ENCODE results near the gene LEPR. TPM values are rescaled to one million over a fixed set of nuclear protein-coding genes. Genes with fewer than 3 reads are reported as not detected.

LEPR gene
- total and polyA plus RNA-seq, 2 donors (not counting 3 experiments of a cell fraction or from before 2014, with no cell fraction given): 11.1 to 18.7 TPM

DNA sequence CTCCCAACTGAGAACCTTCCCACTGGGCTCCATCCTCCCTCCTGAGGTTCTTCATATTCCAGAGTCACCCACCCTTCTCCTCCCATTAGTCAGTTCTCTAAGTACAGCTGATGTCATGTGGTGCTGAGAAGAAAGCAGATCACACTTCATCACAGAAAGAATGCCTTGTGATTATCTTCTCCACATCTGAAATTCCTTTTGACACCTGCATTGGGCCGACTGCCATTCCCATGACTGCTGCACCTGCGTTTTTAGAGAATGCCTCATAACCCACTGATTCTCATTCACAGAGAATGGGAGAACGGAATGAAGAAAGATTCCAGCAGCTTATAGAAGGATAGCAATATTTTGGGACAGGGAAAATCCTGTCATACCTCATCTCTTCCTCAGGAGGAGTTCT, 14.3 kb downstream of the LEPR start:
- no TSS peak for BruUV-seq (replicated peaks)
- Histone ChIP-seq H3K4me3 (replicated peaks in 1 of 3; ENCODE audit: insufficient read depth in 1 of 3, low read depth in 1 of 3, low read length in 3 of 3) (no peak overlapping the region), H3K79me2 (ENCODE audit: control insufficient read depth, insufficient read depth, low read length) (peaks cover 12% of the 10 kb centered on the region), H3K27me3 (ENCODE audit: control insufficient read depth in 2 of 2, insufficient read depth in 2 of 2, low read length in 2 of 2) (no peaks in the 10 kb centered on the region), H4K20me1 (replicated peaks; ENCODE audit: control insufficient read depth, extremely low read depth, insufficient read depth, low read length) (no peaks in the 10 kb centered on the region), H3K4me1 (ENCODE audit: control insufficient read depth, extremely low read depth, insufficient read depth, low read length) (peaks cover 21% of the 10 kb centered on the region), H2AFZ (ENCODE audit: low read depth, low read length) (no peak overlapping the region), H3K36me3 (ENCODE audit: control insufficient read depth in 2 of 2, extremely low read depth in 1 of 2, insufficient read depth in 2 of 2, low read length in 2 of 2) (peaks cover 5 to 20% of the 10 kb centered on the region in 2 experiments), H3K4me2 (ENCODE audit: insufficient read depth, low read length) (no peak overlapping the region), H3K27ac (ENCODE audit: insufficient read depth, low read depth, low read length) (no peak overlapping the region), H3K9me3 (replicated peaks; ENCODE audit: control insufficient read depth, insufficient read depth, low read length) (no peaks in the 10 kb centered on the region), H3K9ac (replicated peaks; ENCODE audit: extremely low read depth, insufficient read depth, low read length) (no peak overlapping the region), H3K9me1 (replicated peaks; ENCODE audit: control insufficient read depth, extremely low read depth, insufficient read depth, low read length) (no peaks in the 10 kb centered on the region)
- dilution Hi-C loops (cut with MboI; ENCODE audit: extremely low pct_ligation_motif_present, low sequenced_read_pairs): no loop called here
- DNase-seq (ENCODE audit: low read depth, low spot score) (no peak), FAIRE-seq (no peak)
- TF ChIP-seq, protein P1, sequence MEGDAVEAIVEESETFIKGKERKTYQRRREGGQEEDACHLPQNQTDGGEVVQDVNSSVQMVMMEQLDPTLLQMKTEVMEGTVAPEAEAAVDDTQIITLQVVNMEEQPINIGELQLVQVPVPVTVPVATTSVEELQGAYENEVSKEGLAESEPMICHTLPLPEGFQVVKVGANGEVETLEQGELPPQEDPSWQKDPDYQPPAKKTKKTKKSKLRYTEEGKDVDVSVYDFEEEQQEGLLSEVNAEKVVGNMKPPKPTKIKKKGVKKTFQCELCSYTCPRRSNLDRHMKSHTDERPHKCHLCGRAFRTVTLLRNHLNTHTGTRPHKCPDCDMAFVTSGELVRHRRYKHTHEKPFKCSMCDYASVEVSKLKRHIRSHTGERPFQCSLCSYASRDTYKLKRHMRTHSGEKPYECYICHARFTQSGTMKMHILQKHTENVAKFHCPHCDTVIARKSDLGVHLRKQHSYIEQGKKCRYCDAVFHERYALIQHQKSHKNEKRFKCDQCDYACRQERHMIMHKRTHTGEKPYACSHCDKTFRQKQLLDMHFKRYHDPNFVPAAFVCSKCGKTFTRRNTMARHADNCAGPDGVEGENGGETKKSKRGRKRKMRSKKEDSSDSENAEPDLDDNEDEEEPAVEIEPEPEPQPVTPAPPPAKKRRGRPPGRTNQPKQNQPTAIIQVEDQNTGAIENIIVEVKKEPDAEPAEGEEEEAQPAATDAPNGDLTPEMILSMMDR (IDR thresholded peaks at IDR 0.05; ENCODE audit: extremely low read depth in 1 of 2, insufficient read depth in 1 of 2, low read depth in 1 of 2, low read length in 2 of 2): no peak
- TF ChIP-seq MYC (IDR thresholded peaks at IDR 0.05; ENCODE audit: low read depth, low read length) (no peak), EZH2 (IDR thresholded peaks at IDR 0.05; ENCODE audit: borderline replicate concordance, low read depth, low read length, severe bottlenecking) (no peak), FOS (IDR thresholded peaks at IDR 0.05; ENCODE audit: borderline replicate concordance, insufficient read depth, low read length) (no peak), GATA2 (IDR thresholded peaks at IDR 0.05; ENCODE audit: insufficient read depth, insufficient read length, low read depth, low read length) (no peak), POLR2A (IDR thresholded peaks at IDR 0.05; ENCODE audit: low read depth, low read length) (no peak), POLR2AphosphoS5 (IDR thresholded peaks at IDR 0.05; ENCODE audit: insufficient read depth, low read depth, low read length) (no peak), JUN (IDR thresholded peaks at IDR 0.05; ENCODE audit: borderline replicate concordance, insufficient read depth, insufficient read length, low read depth) (no peak)
- TF ChIP-seq, protein P2, sequence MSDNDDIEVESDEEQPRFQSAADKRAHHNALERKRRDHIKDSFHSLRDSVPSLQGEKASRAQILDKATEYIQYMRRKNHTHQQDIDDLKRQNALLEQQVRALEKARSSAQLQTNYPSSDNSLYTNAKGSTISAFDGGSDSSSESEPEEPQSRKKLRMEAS (IDR thresholded peaks at IDR 0.05; ENCODE audit: insufficient read depth, insufficient read length): no peak
- POLR2A ChIA-PET: no interaction called here
- CTCF ChIA-PET: interaction anchor here (1.3 to 7.7 kb wide), 3 partner anchors 25 to 253 kb away, joined by 3 to 104 read pairs (median 18); no protein-coding TSS in a partner anchor
- intact Hi-C loops (cut with micrococcal nuclease): loop anchor here (5.0 kb wide), 4 partner anchors 78 to 1013 kb away; no protein-coding TSS in a partner anchor
